ENCODE measurements around the gene CEP85.

The CEP85 gene

DNA sequence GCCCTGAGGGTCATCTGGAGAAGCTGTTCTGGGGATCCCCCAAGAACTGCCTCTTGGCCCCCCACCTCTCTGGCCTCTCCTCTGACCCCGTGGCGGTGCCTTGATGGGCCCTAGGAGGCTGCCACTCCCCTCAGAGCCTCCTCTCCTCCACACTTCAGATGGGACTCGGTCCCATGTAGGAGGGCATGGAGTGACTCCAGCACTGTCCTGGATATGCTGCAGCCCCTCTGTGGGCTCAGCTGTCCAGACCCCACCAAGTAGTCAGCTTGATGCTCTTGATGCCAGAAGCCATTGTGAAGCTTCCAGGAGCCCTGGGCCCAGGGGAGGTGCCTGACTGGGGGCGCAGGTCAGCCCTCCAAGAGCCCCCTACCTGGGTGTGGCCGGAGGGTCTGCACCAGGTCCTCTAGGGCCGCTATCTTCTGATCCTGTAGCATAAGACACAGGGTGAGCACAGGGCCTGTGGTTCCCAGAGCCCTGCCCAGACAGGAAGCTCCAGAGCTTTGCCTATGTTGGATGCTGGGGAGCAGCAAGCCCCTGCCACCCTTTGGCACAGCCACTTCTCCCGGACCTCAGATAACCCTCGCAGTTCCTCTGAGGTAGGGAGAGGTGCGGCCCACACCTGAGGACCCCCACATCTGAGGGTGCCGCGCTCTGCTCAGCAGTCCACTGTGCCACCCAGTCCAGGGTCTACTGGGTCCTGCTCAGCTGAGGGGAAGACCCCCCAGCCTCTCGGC is 63.2 kb downstream of the CEP85 start:
- DNase-seq (ENCODE audit: low read depth), result no peak
- no peak for TF ChIP-seq CTCF (conservative IDR thresholded peaks at IDR 0.05; ENCODE audit: low read length)
- H3K4me3 ChIP-seq (ENCODE audit: low read length), result no peak overlapping the region

DNA sequence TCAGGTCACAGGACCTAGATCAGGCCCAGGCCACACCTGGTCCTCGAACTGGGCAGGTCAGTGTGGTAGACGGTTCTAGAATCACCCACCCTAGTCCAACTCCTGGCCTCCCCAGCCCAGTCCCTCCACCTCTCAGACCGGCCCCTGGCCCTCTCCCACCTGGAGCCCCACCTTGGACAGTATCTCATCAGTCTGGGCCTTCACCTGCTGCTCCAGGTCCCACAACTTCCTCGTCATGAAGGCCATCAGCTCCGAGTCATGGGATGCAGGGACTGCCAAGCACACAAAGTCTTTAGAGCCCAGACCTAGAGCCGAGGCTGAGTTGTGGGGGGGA is 63.8 kb downstream of the CEP85 start:
- H3K4me3 ChIP-seq (ENCODE audit: low read length), result no peak overlapping the region

GRCh38 chr1:26300578-26301275 is 66.7 kb downstream of the CEP85 start:
- H3K4me3 ChIP-seq (ENCODE audit: low read length), result no peak overlapping the region
- no peak for TF ChIP-seq CTCF (conservative IDR thresholded peaks at IDR 0.05; ENCODE audit: low read length)
- no peak for DNase-seq (ENCODE audit: low read depth)

More for the DNA sequence above, 63.8 kb downstream of the CEP85 start:
- no peak for TF ChIP-seq CTCF (conservative IDR thresholded peaks at IDR 0.05; ENCODE audit: low read length)
- DNase-seq (ENCODE audit: low read depth), result no peak

- TF ChIP-seq CTCF (conservative IDR thresholded peaks at IDR 0.05; ENCODE audit: low read length), result no peak
- no peak overlapping the region for H3K4me3 ChIP-seq (ENCODE audit: low read length)
- DNase-seq (ENCODE audit: low read depth), result peak; percentile 51
Measured at GRCh38 chr1:26302733-26303405, 68.9 kb downstream of the CEP85 start.

GRCh38 chr1:26305667-26306289 is 71.8 kb downstream of the CEP85 start:
- no peak for DNase-seq (ENCODE audit: low read depth)
- peak overlapping the region; percentile 92 for H3K4me3 ChIP-seq (ENCODE audit: low read length)

More at GRCh38 chr1:26305667-26306289, 71.8 kb downstream of the CEP85 start:
- TF ChIP-seq CTCF (conservative IDR thresholded peaks at IDR 0.05; ENCODE audit: low read length), result no peak

Measured in AG10803 (cell line).